Mucosa of descending colon (tissue), 3 donors: ENCODE data around the gene EFHD1. TPM values are rescaled to one million over a fixed set of nuclear protein-coding genes. Genes with fewer than 3 reads are reported as not detected.

Experiments used
- ATAC-seq: fragments of 200-7000 bp; cut with Tn5 transposase; one replicate; pipeline ENCODE4 v1.9.1; 2020; ENCODE audit warnings: mild to moderate bottlenecking, moderate library complexity
- DNase-seq, 3 donors: peaks; one replicate each; pipeline ENCODE4 v3.0.0-alpha.2; 2020
- H3K36me3 ChIP-seq: fragments of 200-600 bp; one replicate; pipeline ENCODE4 v1.8.0; 2021; ENCODE audit warnings: low read depth, mild to moderate bottlenecking
- H3K4me1 ChIP-seq: fragments of 200-600 bp; one replicate; pipeline ENCODE4 v1.8.0; 2021; ENCODE audit warnings: low read depth, mild to moderate bottlenecking
- H3K4me3 ChIP-seq: fragments of 200-600 bp; one replicate; pipeline ENCODE4 v1.8.0; 2021; ENCODE audit warnings: mild to moderate bottlenecking
- H3K9me3 ChIP-seq: fragments of 200-600 bp; one replicate; pipeline ENCODE4 v1.8.0; 2021; ENCODE audit warnings: mild to moderate bottlenecking
- CTCF ChIP-seq: fragments of 200-600 bp; IDR thresholded peaks from one replicate; pipeline ENCODE4 v1.8.0; 2022; ENCODE audit warnings: antibody characterized with exemption, mild to moderate bottlenecking
- intact Hi-C, 2 donors: fragments of 100-400 bp; cut with DNase I in 1 of 2; cut with micrococcal nuclease in 1 of 2; formaldehyde crosslinking; loops; one replicate each; pipeline versions ENCODE4 v1.11.0 to v1.11.1; 2022; cut with DNase I, micrococcal nuclease
- total RNA-seq, 3 donors: library from RNA; stranded (reverse); fragmentation: NEBNext Ultra II Directional in 2 of 3; extraction: Animal tissue kit (Norgen Biotek cat#: 25700) in 2 of 3; gene quantifications; one replicate each; pipeline versions ENCODE4 v1.2.1 to v1.2.4, GENCODE V29; 2021 to 2023
- donor health status: DM: no; HTN: no; CAD: no; lungs with moderate emphysema.
- donor health status: DM: no; HTN: no; CAD: no.
- donor health status: DM: no; HTN: yes; CAD: no.

EFHD1 gene
- total RNA-seq, 3 donors from 2014 or later: 2.2 to 4.8 (median 4.6) TPM

GRCh38 chr2:232653441-232653840 lies 20.0 kb downstream of the EFHD1 start:
- no peak for TF ChIP-seq CTCF
- Histone ChIP-seq H3K4me1 (no peaks in the 10 kb centered on the region), H3K9me3 (no peaks in the 10 kb centered on the region), H3K36me3 (no peaks in the 10 kb centered on the region), H3K4me3 (no peak overlapping the region)
- no peak for DNase-seq
- intact Hi-C loops: no loop called here
- ATAC-seq: no peak

- DNase-seq (no peak), ATAC-seq (no peak)
- no peak for TF ChIP-seq CTCF
- intact Hi-C loops: no loop called here
- H3K9me3 ChIP-seq: no peaks in the 10 kb centered on the region
- no peak overlapping the region for H3K4me3 ChIP-seq
- no peaks in the 10 kb centered on the region for H3K4me1 ChIP-seq
- no peaks in the 10 kb centered on the region for H3K36me3 ChIP-seq
Observed at GRCh38 chr2:232655392-232655791, 22.0 kb downstream of the EFHD1 start.

- no peaks in the 10 kb centered on the region for H3K9me3 ChIP-seq
- ATAC-seq: peak; percentile 35
- DNase-seq: no peak
- intact Hi-C loops: no loop called here
- TF ChIP-seq CTCF: no peak
- H3K36me3 ChIP-seq: no peaks in the 10 kb centered on the region
- H3K4me1 ChIP-seq: no peaks in the 10 kb centered on the region
- H3K4me3 ChIP-seq: no peak overlapping the region
Observed at GRCh38 chr2:232658217-232658785, 24.9 kb downstream of the EFHD1 start.

- H3K36me3 ChIP-seq: no peaks in the 10 kb centered on the region
- no peak for ATAC-seq
- TF ChIP-seq CTCF: no peak
- intact Hi-C loops: no loop called here
- H3K4me3 ChIP-seq: no peak overlapping the region
- no peak for DNase-seq
- H3K4me1 ChIP-seq: no peaks in the 10 kb centered on the region
- no peaks in the 10 kb centered on the region for H3K9me3 ChIP-seq
Observed at GRCh38 chr2:232659359-232659758, 26.0 kb downstream of the EFHD1 start.

- no peaks in the 10 kb centered on the region for H3K9me3 ChIP-seq
- H3K36me3 ChIP-seq: no peaks in the 10 kb centered on the region
- intact Hi-C loops: no loop called here
- ATAC-seq (no peak), DNase-seq (no peak)
- no peaks in the 10 kb centered on the region for H3K4me1 ChIP-seq
- no peak for TF ChIP-seq CTCF
- H3K4me3 ChIP-seq: no peak overlapping the region
Observed at GRCh38 chr2:232662486-232663260, 29.3 kb downstream of the EFHD1 start.
